Left lung (tissue), 10 donors: ENCODE data around the gene CRABP2. TPM values are rescaled to one million over a fixed set of nuclear protein-coding genes. Genes with fewer than 3 reads are reported as not detected.

ENCODE experiments used
- ATAC-seq: fragments of 200-7000 bp; cut with Tn5 transposase; one replicate; pipeline ENCODE4 v1.9.1; 2020; ENCODE audit warnings: moderate library complexity
- DNase-seq, 4 donors: peaks; one replicate each; pipeline ENCODE4 v3.0.0-alpha.2; 2013 to 2020
- H3K27ac ChIP-seq, 2 donors: fragments of 200-600 bp; sonication (generic) in 1 of 2; one replicate each; pipeline versions ENCODE4 v1.5.0 to v1.8.0; 2020 to 2021
- H3K27me3 ChIP-seq, 2 donors: fragments of 200-600 bp; sonication (generic) in 1 of 2; one replicate each; pipeline versions ENCODE4 v1.5.0 to v1.8.0; 2020 to 2021
- H3K36me3 ChIP-seq, 2 donors: fragments of 200-600 bp; sonication (generic) in 1 of 2; one replicate each; pipeline versions ENCODE4 v1.5.0 to v1.8.0; 2020 to 2021
- H3K4me1 ChIP-seq, 2 donors: fragments of 200-600 bp; one replicate each; pipeline ENCODE4 v1.8.0; 2021
- H3K4me3 ChIP-seq, 2 donors: fragments of 200-600 bp; sonication (generic) in 1 of 2; one replicate each; pipeline versions ENCODE4 v1.5.0 to v1.8.0; 2020 to 2021; ENCODE audit warnings: mild to moderate bottlenecking in 1 of 2
- H3K9me3 ChIP-seq, 2 donors: fragments of 200-600 bp; sonication (generic) in 1 of 2; one replicate each; pipeline versions ENCODE4 v1.5.0 to v1.8.0; 2020 to 2021
- intact Hi-C, 2 donors: fragments of 100-400 bp; cut with DNase I; formaldehyde crosslinking; loops; one replicate each; pipeline versions ENCODE4 v1.11.2 to v1.14.2; 2022
- polyA plus RNA-seq, 6 donors: library from polyadenylated mRNA; unstranded; fragments of 120-200 nt; gene quantifications; one replicate each; pipeline ENCODE4 v1.2.1, GENCODE V29; 2013; ENCODE audit not compliant: insufficient read length in 6 of 6
- total RNA-seq, 2 donors: library from RNA; stranded (reverse); fragmentation: NEBNext Ultra II Directional; extraction: Animal tissue kit (Norgen Biotek cat#: 25700); gene quantifications; one replicate each; pipeline ENCODE4 v1.2.1, GENCODE V29; 2021
- TF ChIP-seq, protein P1 (sequence below), 2 donors: fragments of 200-600 bp; sonication (generic) in 1 of 2; IDR thresholded peaks; one replicate each; pipeline versions ENCODE4 v1.5.0 to v1.8.0; 2021; ENCODE audit warnings: antibody characterized with exemption in 2 of 2
- donor health status: DM: no; HTN: yes; CAD: no.
- donor health status: DM: no; HTN: no; CAD: no.

Gene CRABP2
- total and polyA plus RNA-seq, 8 donors = 2.7 to 154 (median 98.4) TPM

DNA sequence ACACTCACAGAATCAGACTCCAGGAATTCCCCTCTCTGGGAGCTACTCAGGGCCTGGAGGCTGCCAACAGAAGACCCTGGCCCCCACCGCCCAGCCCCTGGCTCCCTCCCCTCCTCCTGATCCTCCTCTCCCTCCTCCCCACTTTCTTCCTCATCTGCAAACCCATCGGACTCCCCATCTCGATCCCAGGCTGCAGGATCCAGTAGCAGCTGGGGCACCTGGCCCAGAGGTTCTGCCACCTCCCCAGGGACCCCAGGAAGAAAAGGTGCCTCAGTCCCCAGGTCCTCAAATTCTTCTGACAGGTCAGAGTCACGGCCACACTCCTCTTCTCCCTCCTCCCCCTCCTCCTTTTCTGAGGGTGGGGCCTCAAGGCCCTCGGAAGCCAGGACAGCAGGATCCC lies 35.6 kb downstream of the CRABP2 start:
- Histone ChIP-seq H3K27me3 (peaks cover 0 to 23% of the 10 kb centered on the region in 2 donors), H3K4me1 (peaks cover 15 to 60% of the 10 kb centered on the region in 2 donors), H3K9me3 (no peaks in the 10 kb centered on the region), H3K4me3 (no peak overlapping the region), H3K36me3 (no peaks in the 10 kb centered on the region), H3K27ac (peak overlapping the region in 1 of 2 donors; percentile 73)
- ATAC-seq = no peak
- TF ChIP-seq, protein P1, sequence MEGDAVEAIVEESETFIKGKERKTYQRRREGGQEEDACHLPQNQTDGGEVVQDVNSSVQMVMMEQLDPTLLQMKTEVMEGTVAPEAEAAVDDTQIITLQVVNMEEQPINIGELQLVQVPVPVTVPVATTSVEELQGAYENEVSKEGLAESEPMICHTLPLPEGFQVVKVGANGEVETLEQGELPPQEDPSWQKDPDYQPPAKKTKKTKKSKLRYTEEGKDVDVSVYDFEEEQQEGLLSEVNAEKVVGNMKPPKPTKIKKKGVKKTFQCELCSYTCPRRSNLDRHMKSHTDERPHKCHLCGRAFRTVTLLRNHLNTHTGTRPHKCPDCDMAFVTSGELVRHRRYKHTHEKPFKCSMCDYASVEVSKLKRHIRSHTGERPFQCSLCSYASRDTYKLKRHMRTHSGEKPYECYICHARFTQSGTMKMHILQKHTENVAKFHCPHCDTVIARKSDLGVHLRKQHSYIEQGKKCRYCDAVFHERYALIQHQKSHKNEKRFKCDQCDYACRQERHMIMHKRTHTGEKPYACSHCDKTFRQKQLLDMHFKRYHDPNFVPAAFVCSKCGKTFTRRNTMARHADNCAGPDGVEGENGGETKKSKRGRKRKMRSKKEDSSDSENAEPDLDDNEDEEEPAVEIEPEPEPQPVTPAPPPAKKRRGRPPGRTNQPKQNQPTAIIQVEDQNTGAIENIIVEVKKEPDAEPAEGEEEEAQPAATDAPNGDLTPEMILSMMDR (IDR thresholded peaks at IDR 0.05) = no peak
- intact Hi-C loops = no loop called here
- DNase-seq = peak in 1 of 4 donors; percentile 28

DNA sequence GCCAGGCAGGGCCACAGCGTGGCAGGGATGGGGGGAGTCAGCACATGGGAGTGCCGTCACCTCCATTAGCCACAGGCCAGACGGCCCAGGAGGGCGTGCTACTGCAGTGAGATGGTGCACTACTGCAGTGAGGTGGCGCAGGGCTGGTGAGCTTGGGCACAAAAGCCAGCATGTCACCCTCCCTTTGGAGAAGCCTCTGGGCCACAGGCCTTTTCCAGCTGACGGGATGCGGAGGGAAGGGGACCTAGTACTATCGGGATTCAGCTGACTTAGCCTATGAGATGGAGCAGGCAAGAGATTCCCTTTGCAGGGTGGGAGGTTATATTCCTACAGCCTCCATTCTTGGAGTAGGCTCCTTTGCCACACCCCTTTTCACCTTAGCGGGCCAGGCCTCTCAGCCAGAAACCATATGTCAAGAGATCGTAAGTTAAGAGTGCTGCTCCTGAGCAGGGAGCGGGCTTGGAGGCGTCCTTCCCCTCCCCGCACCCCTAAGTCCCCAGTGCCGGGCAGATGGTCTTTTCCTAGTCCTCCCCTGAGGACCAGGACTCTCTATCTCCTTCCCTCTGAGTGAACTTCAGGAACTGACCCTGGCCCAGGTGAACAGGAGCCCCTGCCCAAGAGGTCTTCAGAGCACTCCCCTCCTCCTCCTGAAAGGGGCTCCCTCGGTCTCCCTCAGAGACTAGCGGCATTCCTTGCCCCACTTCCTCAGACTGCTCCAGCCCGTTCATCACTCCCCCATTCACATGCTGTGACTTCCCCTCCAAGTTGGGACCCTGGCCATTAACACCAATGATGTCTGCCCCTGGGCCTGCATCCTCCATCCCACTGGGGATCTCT lies 36.4 kb downstream of the CRABP2 start:
- TF ChIP-seq, protein P1 (IDR thresholded peaks at IDR 0.05) = no peak
- intact Hi-C loops = no loop called here
- no peaks in the 10 kb centered on the region for H3K9me3 ChIP-seq
- H3K36me3 ChIP-seq = no peaks in the 10 kb centered on the region
- H3K27me3 ChIP-seq = peaks cover 0 to 17% of the 10 kb centered on the region in 2 donors
- DNase-seq (peak in 1 of 4 donors; percentile 61), ATAC-seq (no peak)
- peak overlapping the region in 1 of 2 donors; percentile 73 for H3K27ac ChIP-seq
- H3K4me3 ChIP-seq = no peak overlapping the region
- H3K4me1 ChIP-seq = peaks cover 21 to 60% of the 10 kb centered on the region in 2 donors

DNA sequence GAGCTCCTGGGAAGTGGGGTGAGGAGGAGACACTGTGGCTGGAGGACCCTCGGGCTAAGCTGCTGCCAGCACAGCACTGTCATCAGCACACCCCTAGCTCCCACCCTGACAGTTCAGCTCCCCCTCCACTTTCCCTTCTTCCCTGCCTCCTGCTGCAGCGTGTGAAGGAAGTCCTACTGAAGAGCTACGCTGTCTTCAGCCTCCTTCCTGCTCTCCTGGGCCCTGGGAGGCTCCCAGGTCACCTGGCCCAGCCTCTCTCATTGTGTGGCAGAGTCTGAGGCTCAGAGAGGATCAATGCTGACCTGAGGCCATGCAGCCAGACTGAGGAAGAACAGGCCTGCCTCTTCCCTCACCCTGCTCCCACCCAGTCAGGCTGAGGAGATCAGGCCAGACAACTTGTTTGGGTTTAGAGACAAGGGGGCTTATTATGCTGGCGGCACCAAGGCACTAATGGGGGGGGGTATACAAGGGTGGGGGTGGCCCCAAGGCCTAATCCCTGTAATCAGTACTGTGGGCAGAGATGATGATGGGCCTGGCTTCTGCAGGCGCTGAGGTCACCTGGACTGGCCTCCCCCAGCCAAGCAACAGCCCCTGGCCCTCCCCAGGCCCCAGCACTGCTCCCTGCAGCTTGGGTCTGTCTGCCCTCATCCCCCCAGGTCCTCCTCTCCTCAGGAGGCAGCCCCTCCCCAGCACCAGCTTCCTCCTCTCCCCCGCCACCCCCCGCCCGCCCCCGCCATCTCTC lies 37.2 kb downstream of the CRABP2 start:
- DNase-seq = peak in 1 of 4 donors; percentile 27
- intact Hi-C loops = no loop called here

DNA sequence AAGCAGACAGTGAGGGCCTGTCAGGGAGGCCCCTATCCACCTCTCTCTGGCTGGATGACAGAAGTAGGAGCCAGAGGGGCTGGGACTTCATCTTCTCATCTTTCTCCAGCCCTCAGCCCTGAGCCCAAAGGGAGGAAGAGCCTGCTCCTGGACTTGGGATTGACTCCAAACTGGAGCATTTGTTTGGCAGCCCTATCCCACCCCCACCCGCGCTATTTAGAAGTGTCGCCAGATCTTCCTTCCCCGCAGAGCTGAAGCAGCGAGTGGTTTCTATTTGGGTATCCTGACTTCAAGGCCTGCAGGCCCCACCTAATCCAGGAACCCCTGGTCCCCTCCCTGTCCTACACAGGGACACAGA lies 37.8 kb downstream of the CRABP2 start:
- H3K27me3 ChIP-seq = peaks cover 0 to 15% of the 10 kb centered on the region in 2 donors
- H3K36me3 ChIP-seq = no peaks in the 10 kb centered on the region
- intact Hi-C loops = no loop called here
- H3K4me3 ChIP-seq = no peak overlapping the region
- TF ChIP-seq, protein P1 (IDR thresholded peaks at IDR 0.05) = no peak
- H3K27ac ChIP-seq = peak overlapping the region; percentile 65 to 73
- no peak for ATAC-seq
- H3K9me3 ChIP-seq = no peaks in the 10 kb centered on the region
- peak in 3 of 4 donors; percentile 4 to 83 (median 63) for DNase-seq
- peaks cover 28 to 66% of the 10 kb centered on the region in 2 donors for H3K4me1 ChIP-seq

More for the DNA sequence above, 37.2 kb downstream of the CRABP2 start:
- Histone ChIP-seq H3K4me3 (no peak overlapping the region), H3K27me3 (peaks cover 0 to 17% of the 10 kb centered on the region in 2 donors), H3K27ac (peak overlapping the region; percentile 65 to 73), H3K4me1 (peaks cover 25 to 62% of the 10 kb centered on the region in 2 donors), H3K36me3 (no peaks in the 10 kb centered on the region), H3K9me3 (no peaks in the 10 kb centered on the region)
- TF ChIP-seq, protein P1 (IDR thresholded peaks at IDR 0.05) = no peak
- ATAC-seq = no peak
